Transverse colon (tissue), 4 donors: Measurements from ENCODE around the gene TMEM175.

Source experiments
- CTCF ChIP-seq, 5 experiments: fragments of 200-600 bp in 3 of 5; fragments of 450-650 bp in 2 of 5; sonication (generic) in 3 of 5; IDR thresholded peaks; 1 replicate in 2 of 5; 2 replicates in 3 of 5; pipeline ENCODE4 v1.5.1; 2016 to 2017; ENCODE audit warnings: antibody characterized with exemption in 5 of 5, inconsistent platforms in 3 of 5, mild to moderate bottlenecking in 2 of 5, moderate library complexity in 1 of 5
- POLR2A ChIP-seq: fragments of 450-650 bp; IDR thresholded peaks from one replicate; pipeline ENCODE4 v1.6.1; 2016; ENCODE audit warnings: antibody characterized with exemption, mild to moderate bottlenecking, moderate library complexity
- POLR2AphosphoS5 ChIP-seq, 3 donors: sonication (generic); formaldehyde crosslinking; IDR thresholded peaks; one replicate each; pipeline ENCODE4 v1.6.1; 2016; ENCODE audit warnings: antibody characterized with exemption in 3 of 3

- TF ChIP-seq CTCF (IDR thresholded peaks at IDR 0.05) = no peak
- TF ChIP-seq POLR2A = no peak
- no peak for TF ChIP-seq POLR2AphosphoS5 (IDR thresholded peaks at IDR 0.05)
These were observed 14.8 kb upstream of the TMEM175 start for GRCh38 chr4:917466-917865.
